Activated CD8-positive, alpha-beta T cell treated with anti-CD3 and anti-CD28 coated beads, Interleukin-2, amount 10 ng/mL, durations not matched to agents 7 days and 5 days (primary cell): Measurements from ENCODE around the gene TSPOAP1. TPM values are rescaled to one million over a fixed set of nuclear protein-coding genes. Genes with fewer than 3 reads are reported as not detected.

Source experiments
- ATAC-seq: fragments of 150-1000 bp; cut with Tn5 transposase; one replicate; pipeline ENCODE4 v1.10.0; 2021; ENCODE audit warnings: moderate library complexity
- CTCF ChIA-PET: fragments of 350-600 bp; sonication (Branson Sonifier 250); formaldehyde crosslinking; loops from one replicate; lab custom pipeline; 2021; ENCODE audit warnings: antibody characterized with exemption; lab: Charles Lee
- POLR2A ChIA-PET: fragments of 350-600 bp; sonication (Branson Sonifier 250); formaldehyde crosslinking; loops from one replicate; lab custom pipeline; 2021; ENCODE audit warnings: antibody characterized with exemption; lab: Charles Lee
- DNase-seq: peaks from one replicate; pipeline ENCODE4 v3.0.0-alpha.2; 2020
- H3K27ac Mint-ChIP-seq: one replicate; pipeline ENCODE4 v1.8.0; 2021; ENCODE audit warnings: mild to moderate bottlenecking, mixed read lengths
- H3K27me3 Mint-ChIP-seq: one replicate; pipeline ENCODE4 v1.8.0; 2021; ENCODE audit warnings: low read depth, mixed read lengths
- H3K36me3 Mint-ChIP-seq: one replicate; pipeline ENCODE4 v1.8.0; 2021; ENCODE audit warnings: low read depth, mixed read lengths
- H3K4me1 Mint-ChIP-seq: one replicate; pipeline ENCODE4 v1.8.0; 2021; ENCODE audit warnings: low read depth, mixed read lengths
- H3K4me3 Mint-ChIP-seq: one replicate; pipeline ENCODE4 v1.8.0; 2021; ENCODE audit warnings: mild to moderate bottlenecking, mixed read lengths
- H3K9me3 Mint-ChIP-seq: one replicate; pipeline ENCODE4 v1.8.0; 2022; ENCODE audit warnings: mixed read lengths; ENCODE audit not compliant: insufficient read depth
- total RNA-seq, 2 experiments: library from RNA; stranded (reverse); gene quantifications; one replicate each; pipeline ENCODE4 v1.2.3, GENCODE V29; 2021

TSPOAP1 gene
- total RNA-seq, 2 experiments from 2014 or later: 45.8 to 51.5 TPM

GRCh38 chr17:58310511-58311428 is 17.8 kb downstream of the TSPOAP1 start:
- Mint-ChIP-seq H3K9me3 (no peaks in the 10 kb centered on the region), H3K4me1 (no peaks in the 10 kb centered on the region), H3K27ac (no peak overlapping the region), H3K36me3 (peaks cover 13% of the 10 kb centered on the region), H3K27me3 (no peaks in the 10 kb centered on the region), H3K4me3 (no peak overlapping the region)
- no peak for ATAC-seq
- peak; percentile 18 for DNase-seq
- POLR2A ChIA-PET: interaction anchor here (0.8 to 9.5 kb wide), 3 partner anchors 10 to 37 kb away, joined by 3 to 122 read pairs (median 4); partner anchors contain the start of gene TSPOAP1
- CTCF ChIA-PET: no interaction called here

GRCh38 chr17:58309918-58310259 is 18.7 kb downstream of the TSPOAP1 start:
- Mint-ChIP-seq H3K36me3 (peaks cover 8% of the 10 kb centered on the region), H3K9me3 (no peaks in the 10 kb centered on the region), H3K4me3 (no peak overlapping the region), H3K4me1 (no peaks in the 10 kb centered on the region), H3K27me3 (no peaks in the 10 kb centered on the region), H3K27ac (no peak overlapping the region)
- ChIA-PET POLR2A (interaction anchor here (1.5 kb wide), 1 partner anchor 38 kb away, joined by 3 read pairs; no protein-coding TSS in a partner anchor), CTCF (interaction anchor here (3.0 kb wide), 1 partner anchor 7 kb away, joined by 17 read pairs; no protein-coding TSS in a partner anchor)
- DNase-seq: peak; percentile 10
- no peak for ATAC-seq

GRCh38 chr17:58308985-58309917 is 19.3 kb downstream of the TSPOAP1 start:
- ChIA-PET CTCF (interaction anchor here (1.1 to 3.0 kb wide), 3 partner anchors 8 to 108 kb away, joined by 3 to 17 read pairs (median 3); partner anchors contain the start of gene RNF43), POLR2A (interaction anchor here (0.5 to 1.5 kb wide), 2 partner anchors 27 to 38 kb away, joined by 3 to 4 read pairs; no protein-coding TSS in a partner anchor)
- no peak overlapping the region for H3K4me3 Mint-ChIP-seq
- H3K4me1 Mint-ChIP-seq: no peaks in the 10 kb centered on the region
- ATAC-seq (no peak), DNase-seq (peak; percentile 9)
- H3K27ac Mint-ChIP-seq: peak overlapping the region; percentile 33
- peaks cover 8% of the 10 kb centered on the region for H3K36me3 Mint-ChIP-seq
- H3K9me3 Mint-ChIP-seq: no peaks in the 10 kb centered on the region
- H3K27me3 Mint-ChIP-seq: no peaks in the 10 kb centered on the region

GRCh38 chr17:58308173-58308984 is 20.2 kb downstream of the TSPOAP1 start:
- no peaks in the 10 kb centered on the region for H3K9me3 Mint-ChIP-seq
- ATAC-seq (no peak), DNase-seq (peak; percentile 20)
- ChIA-PET CTCF (interaction anchor here (1.1 to 3.0 kb wide), 4 partner anchors 9 to 115 kb away, joined by 3 to 17 read pairs (median 3); partner anchors contain the start of gene RNF43), POLR2A (interaction anchor here (0.5 to 1.5 kb wide), 2 partner anchors 9 to 28 kb away, joined by 4 to 5 read pairs; no protein-coding TSS in a partner anchor)
- no peaks in the 10 kb centered on the region for H3K27me3 Mint-ChIP-seq
- H3K4me1 Mint-ChIP-seq: no peaks in the 10 kb centered on the region
- peaks cover 8% of the 10 kb centered on the region for H3K36me3 Mint-ChIP-seq
- H3K27ac Mint-ChIP-seq: no peak overlapping the region
- H3K4me3 Mint-ChIP-seq: no peak overlapping the region

GRCh38 chr17:58307468-58308172 is 21.0 kb downstream of the TSPOAP1 start:
- POLR2A ChIA-PET: interaction anchor here (1.5 kb wide), 1 partner anchor 10 kb away, joined by 5 read pairs; no protein-coding TSS in a partner anchor
- Mint-ChIP-seq H3K4me3 (no peak overlapping the region), H3K27me3 (no peaks in the 10 kb centered on the region), H3K27ac (no peak overlapping the region), H3K36me3 (peaks cover 8% of the 10 kb centered on the region), H3K4me1 (no peaks in the 10 kb centered on the region), H3K9me3 (no peaks in the 10 kb centered on the region)
- DNase-seq (peak; percentile 19), ATAC-seq (no peak)
- CTCF ChIA-PET: interaction anchor here (0.8 to 3.0 kb wide), 4 partner anchors 9 to 140 kb away, joined by 3 to 17 read pairs (median 3); partner anchors contain the start of gene RNF43

DNA sequence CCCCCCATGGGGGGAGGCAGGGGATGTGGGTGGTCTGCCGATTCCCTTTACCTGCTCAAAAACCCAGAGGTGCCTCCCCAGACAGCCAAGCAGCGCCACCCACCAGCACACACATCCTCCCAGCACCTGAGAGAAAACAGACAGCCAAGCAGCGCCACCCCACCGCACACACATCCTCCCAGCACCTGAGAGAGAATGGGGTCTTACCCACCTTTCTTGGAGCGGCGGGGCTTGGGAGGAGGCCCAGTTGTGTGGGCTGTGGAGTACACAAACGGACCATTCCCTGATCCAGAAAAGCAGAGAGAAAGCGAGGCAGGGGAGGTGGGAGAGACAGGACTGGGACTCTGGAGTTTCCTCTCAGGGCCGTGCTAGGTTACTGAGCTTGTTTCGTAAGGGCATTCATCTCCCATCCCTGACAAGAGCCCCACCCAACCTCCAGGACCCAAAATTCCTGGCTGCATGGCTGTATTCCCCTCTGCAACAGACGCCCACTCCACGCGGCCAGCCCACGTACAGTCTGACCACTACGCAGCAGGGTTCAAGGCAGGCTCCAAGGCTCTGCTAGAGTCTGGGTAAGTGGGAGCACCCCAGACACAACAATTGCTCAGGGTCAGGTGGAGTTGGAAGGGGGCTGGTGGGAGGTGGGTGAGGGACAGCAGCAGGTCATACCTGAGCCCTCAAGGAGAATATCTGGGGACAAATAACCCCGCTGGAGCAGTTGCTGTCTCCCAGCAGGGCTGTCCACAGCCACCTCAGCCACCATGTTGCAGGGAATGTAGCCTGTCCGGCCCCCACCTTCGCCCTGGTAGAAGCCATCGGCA is 22.3 kb downstream of the TSPOAP1 start:
- peak; percentile 16 for DNase-seq
- Mint-ChIP-seq H3K4me1 (no peaks in the 10 kb centered on the region), H3K9me3 (no peaks in the 10 kb centered on the region), H3K27ac (no peak overlapping the region), H3K27me3 (no peaks in the 10 kb centered on the region), H3K4me3 (no peak overlapping the region), H3K36me3 (peaks cover 8% of the 10 kb centered on the region)
- ChIA-PET CTCF (interaction anchor here (3.6 kb wide), 1 partner anchor 111 kb away, joined by 24 read pairs; the partner anchor contains the start of gene RNF43), POLR2A (interaction anchor here (1.2 to 1.8 kb wide), 3 partner anchors 11 to 21 kb away, joined by 3 to 6 read pairs (median 4); no protein-coding TSS in a partner anchor)
- ATAC-seq: no peak

- Mint-ChIP-seq H3K27ac (no peak overlapping the region), H3K4me3 (no peak overlapping the region), H3K4me1 (peaks cover 3% of the 10 kb centered on the region), H3K27me3 (no peaks in the 10 kb centered on the region), H3K9me3 (no peaks in the 10 kb centered on the region), H3K36me3 (peaks cover 6% of the 10 kb centered on the region)
- ATAC-seq (no peak), DNase-seq (no peak)
- POLR2A ChIA-PET: interaction anchor here (1.2 to 1.9 kb wide), 5 partner anchors 12 to 46 kb away, joined by 3 to 6 read pairs (median 4); no protein-coding TSS in a partner anchor
- CTCF ChIA-PET: interaction anchor here (2.0 to 3.6 kb wide), 4 partner anchors 11 to 141 kb away, joined by 6 to 39 read pairs (median 18); partner anchors contain the start of gene RNF43
Observed at GRCh38 chr17:58305626-58306025, 23.0 kb downstream of the TSPOAP1 start.

DNA sequence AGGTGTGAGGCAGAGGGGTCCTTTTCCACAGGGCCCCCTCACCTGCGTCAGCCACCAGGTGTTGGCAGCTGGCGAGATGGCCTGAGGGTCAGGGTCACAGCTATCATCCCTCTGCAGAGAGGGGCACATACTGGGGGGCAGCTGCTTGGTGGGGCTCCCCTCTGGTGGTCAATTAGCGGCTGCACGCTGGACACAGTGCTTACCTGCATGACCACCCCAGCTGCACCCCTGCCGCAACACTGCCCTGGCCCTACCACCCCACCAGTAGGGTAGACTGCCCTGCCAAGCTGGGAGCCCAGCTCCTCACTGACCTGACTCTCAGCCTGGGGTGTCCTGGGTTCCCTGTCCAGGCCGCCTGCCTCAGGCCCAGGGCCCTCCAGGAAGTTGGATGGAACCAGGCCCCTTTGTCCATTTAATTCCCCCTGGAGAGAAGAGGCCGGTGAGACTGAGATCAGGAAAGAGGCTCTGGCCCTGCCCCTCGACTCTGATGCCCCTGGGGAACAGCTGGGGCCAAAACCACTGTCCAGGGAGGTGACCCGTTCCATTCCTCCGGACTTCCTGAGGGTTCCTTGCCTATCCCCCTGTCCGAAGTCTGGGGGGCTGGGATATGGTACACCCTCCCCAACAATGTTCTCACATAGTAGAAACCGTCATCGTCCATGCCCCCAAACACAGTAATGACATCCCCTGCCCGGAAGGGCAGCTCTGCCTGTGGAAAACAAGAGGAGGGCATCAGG is 23.7 kb downstream of the TSPOAP1 start:
- Mint-ChIP-seq H3K27me3 (peaks cover 3% of the 10 kb centered on the region), H3K36me3 (peaks cover 6% of the 10 kb centered on the region), H3K4me1 (peaks cover 3% of the 10 kb centered on the region), H3K4me3 (no peak overlapping the region), H3K27ac (no peak overlapping the region), H3K9me3 (no peaks in the 10 kb centered on the region)
- ChIA-PET POLR2A (interaction anchor here (0.6 to 1.9 kb wide), 10 partner anchors 11 to 312 kb away, joined by 3 to 6 read pairs (median 3); partner anchors contain the start of gene TSPOAP1), CTCF (interaction anchor here (0.6 to 3.6 kb wide), 22 partner anchors 9 to 168 kb away, joined by 3 to 39 read pairs (median 6); partner anchors contain the start of genes RNF43 and SUPT4H1)
- peak; percentile 15 for DNase-seq
- no peak for ATAC-seq
